H9 (cell line): ENCODE data around the gene WNT5B. TPM values are rescaled to one million over a fixed set of nuclear protein-coding genes. Genes with fewer than 3 reads are reported as not detected.

ENCODE experiments used
- DNase-seq: peaks from one replicate; pipeline ENCODE4 v3.0.0-alpha.2; 2017
- H2AFZ ChIP-seq: one replicate; pipeline ENCODE4 v1.6.1; 2013; ENCODE audit warnings: mild to moderate bottlenecking, low read length, control low read depth, moderate library complexity
- H2AK5ac ChIP-seq: 2 replicates; pipeline ENCODE4 v1.6.1; 2013; ENCODE audit warnings: low read length, control low read depth, mixed read lengths; ENCODE audit not compliant: insufficient read length
- H2BK120ac ChIP-seq: one replicate; pipeline ENCODE4 v1.6.1; 2013; ENCODE audit warnings: low read depth, mild to moderate bottlenecking, low read length, control low read depth, inconsistent platforms; ENCODE audit not compliant: poor library complexity, severe bottlenecking
- H2BK12ac ChIP-seq: 2 replicates; pipeline ENCODE4 v1.6.1; 2013; ENCODE audit warnings: low read length, control low read depth, mixed read lengths, low read depth; ENCODE audit not compliant: insufficient read length
- H2BK15ac ChIP-seq: 2 replicates; pipeline ENCODE4 v1.6.1; 2013; ENCODE audit warnings: low read depth, low read length, control low read depth
- H2BK20ac ChIP-seq: one replicate; pipeline ENCODE4 v1.6.1; 2013; ENCODE audit warnings: low read depth, mild to moderate bottlenecking, low read length, control low read depth, inconsistent platforms; ENCODE audit not compliant: poor library complexity, severe bottlenecking
- H2BK5ac ChIP-seq: 2 replicates; pipeline ENCODE4 v1.6.1; 2013; ENCODE audit warnings: low read length, control low read depth, mixed read lengths; ENCODE audit not compliant: insufficient read length
- H3K14ac ChIP-seq: 2 replicates; pipeline ENCODE4 v1.6.1; 2013; ENCODE audit warnings: low read length, control low read depth; ENCODE audit not compliant: insufficient read depth
- H3K18ac ChIP-seq: 2 replicates; pipeline ENCODE4 v1.6.1; 2013; ENCODE audit warnings: low read depth, mild to moderate bottlenecking, mixed read lengths, low read length, control low read depth; ENCODE audit not compliant: insufficient read length
- H3K23ac ChIP-seq: 2 replicates; pipeline ENCODE4 v1.6.1; 2013; ENCODE audit warnings: low read length, control low read depth, mixed read lengths, low read depth; ENCODE audit not compliant: insufficient read length
- H3K23me2 ChIP-seq: 2 replicates; pipeline ENCODE4 v1.6.1; 2013; ENCODE audit warnings: low read depth, mild to moderate bottlenecking, mixed read lengths, low read length, control low read depth; ENCODE audit not compliant: insufficient read length, poor library complexity, severe bottlenecking
- H3K27ac ChIP-seq: 2 replicates; pipeline ENCODE4 v1.5.1; 2013; ENCODE audit warnings: low read length, control low read depth, mixed read lengths, low read depth; ENCODE audit not compliant: insufficient read length
- H3K27me3 ChIP-seq: 2 replicates; pipeline ENCODE4 v1.6.1; 2013; ENCODE audit warnings: low read length, control low read depth, inconsistent platforms; ENCODE audit not compliant: insufficient read depth
- H3K4ac ChIP-seq: 2 replicates; pipeline ENCODE4 v1.6.1; 2013; ENCODE audit warnings: low read depth, mild to moderate bottlenecking, control low read depth, inconsistent platforms, low read length, moderate library complexity
- H3K4me1 ChIP-seq: 2 replicates; pipeline ENCODE4 v1.6.1; 2013; ENCODE audit warnings: low read length, control low read depth, inconsistent platforms; ENCODE audit not compliant: insufficient read depth
- H3K4me2 ChIP-seq: 2 replicates; pipeline ENCODE4 v1.6.1; 2013; ENCODE audit warnings: low read length, control low read depth, mixed read lengths; ENCODE audit not compliant: insufficient read length, insufficient read depth
- H3K56ac ChIP-seq: 2 replicates; pipeline ENCODE4 v1.6.1; 2013; ENCODE audit warnings: low read depth, mild to moderate bottlenecking, mixed read lengths, low read length, control low read depth; ENCODE audit not compliant: insufficient read length
- H3K79me1 ChIP-seq: 2 replicates; pipeline ENCODE4 v1.6.1; 2013; ENCODE audit warnings: low read depth, mild to moderate bottlenecking, moderate library complexity, low read length, control low read depth, inconsistent platforms; ENCODE audit not compliant: insufficient read depth, poor library complexity, severe bottlenecking
- H3K79me2 ChIP-seq: 2 replicates; pipeline ENCODE4 v1.6.1; 2013; ENCODE audit warnings: low read length, control low read depth, inconsistent platforms; ENCODE audit not compliant: insufficient read depth
- H3K9ac ChIP-seq: 2 replicates; pipeline ENCODE4 v1.6.1; 2013; ENCODE audit warnings: low read length, control low read depth, mixed read lengths; ENCODE audit not compliant: insufficient read length; ENCODE audit errors: extremely low read depth
- H3K9me3 ChIP-seq: one replicate; pipeline ENCODE4 v1.6.1; 2013; ENCODE audit warnings: low read depth, low read length, inconsistent platforms; ENCODE audit not compliant: control insufficient read depth
- H3T11ph ChIP-seq: one replicate; pipeline ENCODE4 v1.6.1; 2013; ENCODE audit warnings: mild to moderate bottlenecking, low read length, control low read depth, inconsistent platforms
- H4K20me1 ChIP-seq: one replicate; pipeline ENCODE4 v1.6.1; 2013; ENCODE audit not compliant: control insufficient read depth, insufficient read length, insufficient read depth
- H4K5ac ChIP-seq: 2 replicates; pipeline ENCODE4 v1.6.1; 2013; ENCODE audit warnings: low read depth, mild to moderate bottlenecking, mixed read lengths, low read length, control low read depth; ENCODE audit not compliant: insufficient read length
- H4K8ac ChIP-seq: replicated peaks from 2 replicates; pipeline ENCODE4 v1.6.1; 2013; ENCODE audit warnings: low read length, control low read depth, mixed read lengths, low read depth; ENCODE audit not compliant: insufficient read length
- H4K91ac ChIP-seq: 2 replicates; pipeline ENCODE4 v1.6.1; 2013; ENCODE audit warnings: low read depth, mild to moderate bottlenecking, moderate library complexity, mixed read lengths, low read length, control low read depth; ENCODE audit not compliant: insufficient read length
- H3K27ac Mint-ChIP-seq, 3 experiments: 2 replicates in 2 of 3; 3 replicates in 1 of 3; pipeline ENCODE4 v1.8.0; 2020 to 2021; ENCODE audit warnings: mixed read lengths in 3 of 3, mild to moderate bottlenecking in 1 of 3, moderate library complexity in 1 of 3
- H3K27me3 Mint-ChIP-seq: 2 replicates; pipeline ENCODE4 v1.8.0; 2021; ENCODE audit warnings: low read depth, mild to moderate bottlenecking, moderate library complexity, mixed read lengths
- H3K36me3 Mint-ChIP-seq, 3 experiments: 2 replicates in 2 of 3; 3 replicates in 1 of 3; pipeline ENCODE4 v1.8.0; 2020 to 2021; ENCODE audit warnings: low read depth in 3 of 3, mixed read lengths in 3 of 3; ENCODE audit not compliant: insufficient read depth in 1 of 3
- H3K4me1 Mint-ChIP-seq, 2 experiments: 2 replicates each; pipeline ENCODE4 v1.8.0; 2020; ENCODE audit warnings: mixed read lengths in 2 of 2
- H3K4me3 Mint-ChIP-seq, 2 experiments: 2 replicates in 1 of 2; 3 replicates in 1 of 2; pipeline ENCODE4 v1.8.0; 2020 to 2021; ENCODE audit warnings: mild to moderate bottlenecking in 2 of 2, mixed read lengths in 2 of 2, moderate library complexity in 1 of 2
- H3K9me3 Mint-ChIP-seq, 2 experiments: 2 replicates in 1 of 2; 3 replicates in 1 of 2; pipeline ENCODE4 v1.8.0; 2020; ENCODE audit warnings: mild to moderate bottlenecking in 2 of 2, mixed read lengths in 2 of 2, moderate library complexity in 1 of 2
- WGBS: extraction: QIAGEN DNeasy Blood & Tissue Kit; methylation state at CpG from one replicate; pipeline ENCODE4 v1.1.7; 2013; ENCODE audit warnings: missing lambda C conversion rate, low lambda C conversion rate, mixed read lengths; ENCODE audit not compliant: insufficient read length; ENCODE audit errors: extremely low coverage; 5-methylcytosine and 5-hydroxymethylcytosine counted together
- total RNA-seq: library from RNA; stranded (reverse); gene quantifications from 2 replicates; pipeline ENCODE4 v1.2.1, GENCODE V29; 2021
- TF ChIP-seq, protein P1 (sequence below): fragments of 200-600 bp; sonication (generic); conservative IDR thresholded peaks from 3 replicates; pipeline ENCODE4 v1.8.0; 2021; ENCODE audit warnings: antibody characterized with exemption, mild to moderate bottlenecking

WNT5B gene
- total RNA-seq, 1 experiment from 2014 or later: 1.5 TPM

DNA sequence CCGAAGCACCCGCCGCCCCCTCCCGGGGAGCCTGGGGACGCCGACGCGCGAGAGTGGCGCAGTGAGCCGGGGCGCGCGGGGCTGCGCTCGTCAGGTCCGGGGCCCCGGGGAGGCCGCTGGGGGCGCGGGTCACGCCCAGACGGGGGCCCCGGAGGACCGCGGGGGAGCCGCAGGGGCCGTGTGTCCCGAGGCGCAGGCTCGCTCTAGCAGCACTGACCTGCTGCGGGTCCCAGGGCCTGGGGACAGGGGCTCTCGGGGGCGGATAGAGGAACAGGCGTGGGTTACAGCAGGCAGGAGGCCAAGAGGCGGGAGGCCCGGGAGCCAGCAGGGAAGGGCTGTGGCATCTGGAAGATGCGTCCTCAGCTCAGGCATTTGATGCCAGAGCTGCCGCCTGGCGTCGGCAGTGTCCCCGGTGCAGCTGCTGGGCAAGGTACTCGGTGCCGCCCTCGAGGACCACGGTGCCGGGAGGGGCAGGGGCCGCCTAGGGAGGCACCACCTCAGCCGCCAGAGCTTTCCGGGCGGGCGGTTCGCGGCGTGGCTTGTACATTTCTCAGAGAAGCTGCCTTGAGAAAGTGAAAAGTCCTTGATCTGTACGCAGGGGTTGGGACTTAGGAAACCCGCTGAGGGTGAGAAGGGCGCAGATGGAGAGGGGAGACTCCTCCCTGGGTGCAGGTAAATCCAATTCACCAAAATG, 1.2 kb downstream of the WNT5B start:
- Histone ChIP-seq H2AFZ (no peak overlapping the region), H2BK12ac (no peak overlapping the region), H4K8ac (no peak overlapping the region), H3K56ac (no peak overlapping the region), H3K14ac (no peak overlapping the region), H4K5ac (no peak overlapping the region), H3K9ac (no peak overlapping the region), H3T11ph (no peak overlapping the region), H3K23ac (no peak overlapping the region), H3K23me2 (peaks cover 14% of the 10 kb centered on the region), H3K18ac (no peak overlapping the region), H3K4me2 (peak overlapping the region; percentile 65), H3K27ac (no peak overlapping the region), H3K27me3 (peaks cover 32% of the 10 kb centered on the region; the same call in 1 of the 2 replicates), H3K79me2 (no peaks in the 10 kb centered on the region), H4K91ac (no peak overlapping the region), H3K9me3 (no peaks in the 10 kb centered on the region), H4K20me1 (no peaks in the 10 kb centered on the region), H3K4ac (no peak overlapping the region), H2BK20ac (no peak overlapping the region), H3K79me1 (no peaks in the 10 kb centered on the region), H2BK120ac (no peak overlapping the region), H2AK5ac (no peak overlapping the region), H2BK5ac (no peak overlapping the region), H2BK15ac (no peak overlapping the region), H3K4me1 (peaks cover 2% of the 10 kb centered on the region)
- no CpG with 5 or more reads among the region's 58 CpGs for WGBS
- TF ChIP-seq, protein P1, sequence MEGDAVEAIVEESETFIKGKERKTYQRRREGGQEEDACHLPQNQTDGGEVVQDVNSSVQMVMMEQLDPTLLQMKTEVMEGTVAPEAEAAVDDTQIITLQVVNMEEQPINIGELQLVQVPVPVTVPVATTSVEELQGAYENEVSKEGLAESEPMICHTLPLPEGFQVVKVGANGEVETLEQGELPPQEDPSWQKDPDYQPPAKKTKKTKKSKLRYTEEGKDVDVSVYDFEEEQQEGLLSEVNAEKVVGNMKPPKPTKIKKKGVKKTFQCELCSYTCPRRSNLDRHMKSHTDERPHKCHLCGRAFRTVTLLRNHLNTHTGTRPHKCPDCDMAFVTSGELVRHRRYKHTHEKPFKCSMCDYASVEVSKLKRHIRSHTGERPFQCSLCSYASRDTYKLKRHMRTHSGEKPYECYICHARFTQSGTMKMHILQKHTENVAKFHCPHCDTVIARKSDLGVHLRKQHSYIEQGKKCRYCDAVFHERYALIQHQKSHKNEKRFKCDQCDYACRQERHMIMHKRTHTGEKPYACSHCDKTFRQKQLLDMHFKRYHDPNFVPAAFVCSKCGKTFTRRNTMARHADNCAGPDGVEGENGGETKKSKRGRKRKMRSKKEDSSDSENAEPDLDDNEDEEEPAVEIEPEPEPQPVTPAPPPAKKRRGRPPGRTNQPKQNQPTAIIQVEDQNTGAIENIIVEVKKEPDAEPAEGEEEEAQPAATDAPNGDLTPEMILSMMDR: no peak; the same call in 2 of the 3 replicates
- Mint-ChIP-seq H3K36me3 (peaks cover 0 to 1% (median 0%) of the 10 kb centered on the region in 3 experiments; a peak in 1 of 7 replicates), H3K27ac (peak overlapping the region in 1 of 3 experiments; percentile 78; a peak in 1 of 7 replicates), H3K4me1 (peaks cover 44 to 60% of the 10 kb centered on the region in 2 experiments), H3K9me3 (peaks cover 0 to 4% of the 10 kb centered on the region in 2 experiments; a peak in 1 of 5 replicates), H3K27me3 (peaks cover 91% of the 10 kb centered on the region), H3K4me3 (peak overlapping the region; percentile 60 to 86)
- DNase-seq: peak; percentile 78
